ENCODE measurements around the gene OVOL3. TPM values are rescaled to one million over a fixed set of nuclear protein-coding genes. Genes with fewer than 3 reads are reported as not detected.

Gene OVOL3
- total RNA-seq, 1 donor from 2014 or later: not detected

GRCh38 chr19:36073121-36073876 is 37.6 kb upstream of the OVOL3 start:
- TF ChIP-seq CTCF (IDR thresholded peaks at IDR 0.05): no peak
- H3K27me3 ChIP-seq: no peaks in the 10 kb centered on the region
- H3K4me3 ChIP-seq: no peak overlapping the region
- H3K27ac ChIP-seq: no peak overlapping the region
- H3K9me3 ChIP-seq: no peaks in the 10 kb centered on the region
- intact Hi-C loops (cut with DNase I): no loop called here
- DNase-seq (no peak), ATAC-seq (no peak)
- no peaks in the 10 kb centered on the region for H3K4me1 ChIP-seq
- no peaks in the 10 kb centered on the region for H3K36me3 ChIP-seq

GRCh38 chr19:36079389-36079945 is 31.5 kb upstream of the OVOL3 start:
- no peak overlapping the region for H3K27ac ChIP-seq
- H3K27me3 ChIP-seq: no peaks in the 10 kb centered on the region
- no peak for DNase-seq
- intact Hi-C loops (cut with DNase I): no loop called here
- H3K9me3 ChIP-seq: no peaks in the 10 kb centered on the region
- no peaks in the 10 kb centered on the region for H3K36me3 ChIP-seq
- H3K4me3 ChIP-seq: no peak overlapping the region
- H3K4me1 ChIP-seq: no peaks in the 10 kb centered on the region
- TF ChIP-seq CTCF (IDR thresholded peaks at IDR 0.05): no peak
- no peak for ATAC-seq

DNA sequence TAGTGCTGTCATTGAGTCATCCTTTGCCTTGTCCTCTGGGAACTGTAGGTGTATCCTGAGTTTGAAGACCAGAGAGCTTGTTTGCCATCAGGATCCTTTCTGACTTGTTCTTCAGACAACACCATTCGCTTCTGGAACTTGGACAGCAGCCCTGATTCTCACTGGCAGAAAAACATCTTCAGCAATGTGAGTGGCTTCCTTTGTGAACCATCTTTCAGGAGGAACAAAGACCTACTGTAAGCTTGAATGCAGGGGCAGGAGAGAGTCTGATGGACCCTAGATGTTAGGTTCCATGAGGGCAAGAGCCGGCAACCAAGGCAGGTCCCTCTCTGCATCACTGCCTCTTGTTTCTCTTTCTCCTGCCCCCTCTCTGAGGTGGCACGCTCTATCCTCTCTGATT is 29.6 kb upstream of the OVOL3 start:
- no peak overlapping the region for H3K4me3 ChIP-seq
- no peaks in the 10 kb centered on the region for H3K27me3 ChIP-seq
- no peak overlapping the region for H3K27ac ChIP-seq
- no peaks in the 10 kb centered on the region for H3K9me3 ChIP-seq
- no peaks in the 10 kb centered on the region for H3K36me3 ChIP-seq
- DNase-seq: no peak
- no peaks in the 10 kb centered on the region for H3K4me1 ChIP-seq
- intact Hi-C loops (cut with DNase I): no loop called here
- ATAC-seq: no peak
- no peak for TF ChIP-seq CTCF (IDR thresholded peaks at IDR 0.05)

DNA sequence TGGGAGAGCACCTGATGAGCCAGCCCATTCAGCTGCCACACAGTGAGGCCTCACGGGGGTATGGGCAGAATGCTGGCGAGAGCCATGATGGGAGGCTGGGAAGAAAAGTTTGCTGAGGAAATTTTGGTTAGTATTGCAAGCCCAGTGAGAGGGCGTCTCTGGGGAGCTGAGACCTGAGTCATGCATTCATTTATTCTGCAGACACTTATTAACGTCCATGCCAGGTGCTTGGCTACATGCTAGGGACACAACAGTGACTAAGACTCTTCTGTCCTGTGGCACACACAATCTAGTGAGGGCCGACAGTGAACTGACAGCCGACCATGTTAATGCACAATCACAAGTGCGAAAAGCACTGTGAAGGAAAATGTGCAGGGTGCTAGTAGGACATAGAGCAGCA is 29.0 kb upstream of the OVOL3 start:
- no peaks in the 10 kb centered on the region for H3K4me1 ChIP-seq
- ATAC-seq (no peak), DNase-seq (no peak)
- no peaks in the 10 kb centered on the region for H3K9me3 ChIP-seq
- no peak overlapping the region for H3K27ac ChIP-seq
- H3K36me3 ChIP-seq: no peaks in the 10 kb centered on the region
- intact Hi-C loops (cut with DNase I): no loop called here
- TF ChIP-seq CTCF (IDR thresholded peaks at IDR 0.05): no peak
- no peak overlapping the region for H3K4me3 ChIP-seq
- no peaks in the 10 kb centered on the region for H3K27me3 ChIP-seq

DNA sequence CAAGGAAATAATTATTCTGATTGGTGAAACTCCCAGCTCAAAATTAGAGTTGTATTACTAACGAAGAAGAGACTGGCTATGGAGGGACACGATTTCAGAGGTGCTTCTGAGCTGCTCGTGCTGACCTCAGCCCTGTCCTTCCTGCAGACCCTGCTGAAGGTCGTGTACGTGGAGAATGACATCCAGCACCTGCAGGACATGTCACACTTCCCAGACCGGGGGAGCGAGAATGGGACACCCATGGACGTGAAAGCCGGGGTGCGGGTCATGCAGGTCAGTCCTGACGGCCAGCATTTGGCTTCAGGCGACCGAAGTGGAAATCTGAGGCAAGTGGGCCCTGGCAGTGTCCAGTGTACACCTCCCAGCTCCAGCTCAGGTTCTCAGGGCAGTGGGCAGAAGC is 28.0 kb upstream of the OVOL3 start:
- intact Hi-C loops (cut with DNase I): no loop called here
- DNase-seq (no peak), ATAC-seq (no peak)
- Histone ChIP-seq H3K4me1 (no peaks in the 10 kb centered on the region), H3K27ac (no peak overlapping the region), H3K27me3 (no peaks in the 10 kb centered on the region), H3K4me3 (no peak overlapping the region), H3K9me3 (no peaks in the 10 kb centered on the region), H3K36me3 (no peaks in the 10 kb centered on the region)
- TF ChIP-seq CTCF (IDR thresholded peaks at IDR 0.05): no peak
